GM10248 (cell line): ENCODE results near the gene RGL1.

Experiments used
- CTCF ChIA-PET: fragments of 300-600 bp; sonication (Branson Sonifier 250); formaldehyde crosslinking; extraction: SDS; loops from one replicate; lab custom pipeline; 2021; ENCODE audit warnings: antibody characterized with exemption; lab: Yijun Ruan, JAX
- POLR2A ChIA-PET: fragments of 350-650 bp; sonication (Branson Sonifier 250); formaldehyde crosslinking; extraction: SDS; loops from one replicate; lab custom pipeline; 2020; ENCODE audit warnings: antibody characterized with exemption; lab: Yijun Ruan, JAX
- DNase-seq: peaks from one replicate; pipeline ENCODE4 v3.0.0; 2012; ENCODE audit errors: extremely low spot score
- TF ChIP-seq, protein P1 (sequence below): IDR thresholded peaks from 2 replicates; pipeline ENCODE4 v1.5.1; 2012; ENCODE audit warnings: mild to moderate bottlenecking, low read depth; ENCODE audit errors: extremely low read depth, missing control alignments, control extremely low read depth

RGL1 gene

GRCh38 chr1:183817576-183818288 is 12.8 kb downstream of the RGL1 start:
- POLR2A ChIA-PET, result no interaction called here
- CTCF ChIA-PET, result interaction anchor here (1.0 to 3.3 kb wide), 6 partner anchors 10 to 98 kb away, joined by 3 to 14 read pairs (median 5); no protein-coding TSS in a partner anchor
- TF ChIP-seq, protein P1, sequence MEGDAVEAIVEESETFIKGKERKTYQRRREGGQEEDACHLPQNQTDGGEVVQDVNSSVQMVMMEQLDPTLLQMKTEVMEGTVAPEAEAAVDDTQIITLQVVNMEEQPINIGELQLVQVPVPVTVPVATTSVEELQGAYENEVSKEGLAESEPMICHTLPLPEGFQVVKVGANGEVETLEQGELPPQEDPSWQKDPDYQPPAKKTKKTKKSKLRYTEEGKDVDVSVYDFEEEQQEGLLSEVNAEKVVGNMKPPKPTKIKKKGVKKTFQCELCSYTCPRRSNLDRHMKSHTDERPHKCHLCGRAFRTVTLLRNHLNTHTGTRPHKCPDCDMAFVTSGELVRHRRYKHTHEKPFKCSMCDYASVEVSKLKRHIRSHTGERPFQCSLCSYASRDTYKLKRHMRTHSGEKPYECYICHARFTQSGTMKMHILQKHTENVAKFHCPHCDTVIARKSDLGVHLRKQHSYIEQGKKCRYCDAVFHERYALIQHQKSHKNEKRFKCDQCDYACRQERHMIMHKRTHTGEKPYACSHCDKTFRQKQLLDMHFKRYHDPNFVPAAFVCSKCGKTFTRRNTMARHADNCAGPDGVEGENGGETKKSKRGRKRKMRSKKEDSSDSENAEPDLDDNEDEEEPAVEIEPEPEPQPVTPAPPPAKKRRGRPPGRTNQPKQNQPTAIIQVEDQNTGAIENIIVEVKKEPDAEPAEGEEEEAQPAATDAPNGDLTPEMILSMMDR, result no peak

GRCh38 chr1:183819059-183819458 is 14.1 kb downstream of the RGL1 start:
- CTCF ChIA-PET, result interaction anchor here (1.2 to 3.3 kb wide), 3 partner anchors 12 to 97 kb away, joined by 4 to 14 read pairs (median 6); no protein-coding TSS in a partner anchor
- no peak for DNase-seq
- POLR2A ChIA-PET, result no interaction called here
- TF ChIP-seq, protein P1, result no peak

More at GRCh38 chr1:183817576-183818288, 12.8 kb downstream of the RGL1 start:
- no peak for DNase-seq

DNA sequence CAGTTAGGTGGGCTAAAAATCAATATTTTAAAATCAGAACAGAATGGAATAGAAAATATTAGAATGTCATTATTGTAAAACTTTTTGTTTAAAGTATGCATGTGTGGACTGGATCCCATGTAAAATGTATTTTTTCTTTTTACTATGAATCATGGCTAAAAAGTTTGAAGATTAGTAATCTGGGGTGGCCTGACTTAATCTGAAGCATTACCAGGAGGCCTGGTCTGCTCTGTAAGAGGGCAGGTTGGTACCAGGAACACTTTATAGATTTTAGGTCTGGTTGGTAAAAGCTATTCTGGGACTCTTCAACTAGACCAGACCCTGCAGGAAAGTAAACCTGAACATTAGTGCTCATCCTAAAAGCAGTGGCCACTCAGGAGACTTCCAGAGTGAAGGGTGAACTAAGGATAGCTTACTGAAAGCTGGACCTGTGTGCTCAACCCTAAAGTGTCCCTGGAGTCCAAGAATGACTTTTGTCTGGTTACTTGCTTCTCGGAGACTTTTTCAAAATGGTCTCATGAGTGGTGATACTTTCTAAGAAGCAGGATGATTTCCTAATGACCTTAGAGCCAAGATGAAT is 16.5 kb downstream of the RGL1 start:
- TF ChIP-seq, protein P1, result no peak
- CTCF ChIA-PET, result interaction anchor here (0.8 to 3.3 kb wide), 3 partner anchors 8 to 136 kb away, joined by 3 to 21 read pairs (median 4); no protein-coding TSS in a partner anchor
- POLR2A ChIA-PET, result no interaction called here
- no peak for DNase-seq

DNA sequence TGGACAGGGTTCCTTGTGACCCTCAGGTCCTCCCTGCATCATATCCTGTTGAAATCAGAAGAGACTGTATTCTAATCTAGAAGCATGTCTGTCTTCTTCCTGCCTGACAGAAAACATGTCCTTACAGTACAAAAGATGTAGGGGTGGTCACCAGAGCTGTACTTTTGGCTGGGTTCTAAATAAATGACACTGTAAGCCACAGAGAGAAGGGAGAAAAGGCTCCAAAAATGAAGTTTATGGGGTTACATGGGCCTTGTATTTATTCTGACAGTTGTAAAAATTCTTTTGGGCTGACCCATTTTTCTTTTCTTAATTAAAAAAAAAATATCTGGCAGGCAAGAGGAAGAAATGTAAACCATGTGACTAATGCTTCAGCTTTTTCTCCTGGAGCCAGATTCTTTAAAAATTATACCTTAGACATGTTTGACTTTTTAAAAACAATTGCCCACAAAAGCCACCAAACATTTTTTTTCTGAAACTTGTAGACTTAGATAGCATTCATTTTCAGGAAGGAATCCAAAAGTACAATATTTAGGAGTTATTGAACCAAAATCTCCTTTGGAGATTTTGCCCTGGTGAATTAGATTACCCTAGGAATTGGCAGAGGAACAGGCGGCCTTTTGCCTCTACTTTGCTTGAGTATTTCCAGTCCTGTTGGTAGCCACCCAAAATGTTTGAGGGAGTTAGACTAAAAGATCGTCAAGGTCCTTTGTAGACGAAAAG is 17.1 kb downstream of the RGL1 start:
- CTCF ChIA-PET, result interaction anchor here (1.3 to 3.3 kb wide), 3 partner anchors 11 to 137 kb away, joined by 3 to 21 read pairs (median 4); no protein-coding TSS in a partner anchor
- TF ChIP-seq, protein P1, result no peak
- DNase-seq, result no peak
- POLR2A ChIA-PET, result no interaction called here

DNA sequence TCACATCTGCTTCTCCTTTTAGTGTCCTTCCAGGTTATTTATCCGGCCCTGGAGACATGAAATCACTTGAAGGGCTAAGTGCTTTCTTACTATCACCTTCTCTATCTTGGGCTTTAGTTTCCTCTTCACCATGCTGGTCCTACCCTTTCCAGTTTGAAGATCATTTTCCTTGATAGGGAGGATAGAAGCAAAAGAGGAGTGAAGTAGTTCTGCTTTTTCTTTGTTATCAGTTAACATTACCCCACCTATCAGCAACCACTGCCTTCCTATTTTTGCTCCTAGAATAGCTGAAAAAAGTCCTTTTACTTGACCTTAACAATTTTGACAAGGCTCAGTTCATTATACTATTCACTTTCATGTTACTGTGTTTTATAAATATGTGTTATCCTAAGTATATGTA is 19.4 kb downstream of the RGL1 start:
- POLR2A ChIA-PET, result no interaction called here
- CTCF ChIA-PET, result no interaction called here
- no peak for DNase-seq
- TF ChIP-seq, protein P1, result no peak

DNA sequence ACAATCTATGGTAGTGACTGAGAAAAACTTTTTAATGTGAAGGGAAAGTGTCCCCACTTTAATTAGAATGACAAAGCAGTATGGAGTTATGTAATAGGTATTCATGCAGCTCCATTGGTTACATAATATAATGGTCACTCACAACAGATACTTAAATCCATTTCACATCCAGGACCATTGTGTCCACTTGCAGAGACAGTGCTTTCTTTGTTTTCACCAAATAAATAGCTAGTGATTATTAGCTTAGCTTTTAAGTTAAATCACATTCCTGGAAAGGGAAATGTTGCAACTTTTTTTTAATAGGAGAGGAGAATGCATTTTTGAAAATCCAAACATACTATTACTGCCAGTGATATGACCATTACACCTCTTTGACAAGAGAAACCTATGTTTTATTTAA is 22.9 kb downstream of the RGL1 start:
- no peak for DNase-seq
- ChIA-PET CTCF (interaction anchor here (0.9 to 1.7 kb wide), 5 partner anchors 9 to 69 kb away, joined by 3 to 8 read pairs (median 4); no protein-coding TSS in a partner anchor), POLR2A (no interaction called here)
- TF ChIP-seq, protein P1, result no peak
